HG03521 (cell line): Measurements from ENCODE around the gene AGBL4.

Source experiments
- ATAC-seq: cut with Tn5 transposase; IDR thresholded peaks from one replicate; pipeline ENCODE4 v1.9.1; 2021; ENCODE audit warnings: mild to moderate bottlenecking, moderate library complexity; ENCODE audit not compliant: unreplicated experiment

AGBL4 gene

DNA sequence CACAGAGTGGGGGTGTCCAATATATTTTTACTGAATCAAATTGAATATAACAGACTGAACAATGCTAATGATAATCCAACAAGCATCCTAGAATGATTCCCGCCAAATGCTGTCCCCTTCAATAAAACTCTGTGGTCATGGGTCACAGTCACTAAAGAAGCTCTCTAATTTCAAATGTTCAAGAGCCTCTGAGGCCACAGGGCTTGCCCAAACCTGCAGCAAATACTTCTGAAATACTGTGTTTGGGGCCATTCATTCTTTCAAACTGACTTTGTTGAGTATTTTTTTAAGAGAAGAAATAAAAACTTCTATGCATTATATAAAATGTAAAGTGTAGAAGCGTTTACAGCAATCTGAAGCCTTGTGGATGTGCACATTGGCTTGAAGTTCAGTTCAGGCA is 1239.5 kb downstream of the AGBL4 start:
- no peak for ATAC-seq

DNA sequence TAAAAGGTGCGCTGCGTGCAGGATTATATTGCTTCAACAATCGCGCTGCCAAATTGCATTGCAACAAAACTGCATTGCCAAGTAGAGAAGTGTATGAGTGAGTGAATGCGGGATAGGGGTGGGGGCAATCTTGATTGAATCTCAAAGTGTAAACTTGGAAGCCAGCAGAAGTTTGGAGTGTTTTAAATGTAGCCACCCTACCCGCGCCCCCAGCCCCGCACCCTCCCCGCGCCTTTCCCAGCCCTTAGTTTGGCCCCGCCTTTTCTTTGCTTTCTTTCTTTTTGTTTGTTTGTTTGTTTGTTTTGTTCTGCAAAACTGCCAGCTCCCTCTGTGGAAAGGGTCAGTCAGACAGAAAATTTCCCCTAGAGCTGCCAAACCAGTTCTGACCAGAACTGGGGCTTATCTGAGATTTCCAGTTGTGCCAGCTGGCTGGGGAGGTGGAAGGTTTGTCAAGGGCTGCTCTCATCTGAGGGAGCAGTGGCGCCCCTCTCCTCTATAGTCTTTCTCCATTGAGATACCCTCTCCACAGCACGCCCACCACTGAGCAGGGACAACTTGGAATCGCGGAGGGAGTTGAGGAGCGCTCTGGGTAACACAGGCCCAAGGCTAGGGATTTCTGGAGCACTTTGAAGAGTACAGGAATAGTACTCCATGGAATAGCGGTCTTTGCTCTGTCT is 1246.4 kb downstream of the AGBL4 start:
- ATAC-seq = no peak

- ATAC-seq = no peak
Observed at GRCh38 chr1:48776393-48777218, 1247.1 kb downstream of the AGBL4 start, which contains the start of gene BEND5. BEND5 (minus strand) TSS chr1:48776891; CDS start chr1:48776831, 60 bp downstream.

- ATAC-seq = no peak
Observed at GRCh38 chr1:48775831-48776392, 1247.8 kb downstream of the AGBL4 start.

GRCh38 chr1:48773133-48773532 is 1250.6 kb downstream of the AGBL4 start:
- no peak for ATAC-seq

DNA sequence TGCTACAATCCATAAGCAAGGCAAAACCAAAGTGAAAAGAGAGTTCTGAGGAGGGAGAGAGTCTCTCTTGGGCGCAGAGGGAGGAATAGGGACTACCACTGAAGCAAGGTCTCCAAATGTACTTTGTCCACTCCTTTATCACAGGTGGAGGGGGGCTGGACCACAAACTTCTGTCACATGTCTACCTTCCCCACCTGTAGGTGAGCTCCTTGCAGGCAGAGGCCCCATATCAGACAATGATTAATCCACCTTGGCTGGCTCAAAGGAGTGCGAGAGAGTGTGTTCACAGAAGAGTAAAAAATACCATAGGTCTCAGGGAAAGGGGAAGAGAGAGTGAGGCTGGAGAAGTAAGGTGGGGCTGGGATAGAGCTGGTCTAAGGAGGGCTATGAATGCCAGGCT is 1251.5 kb downstream of the AGBL4 start:
- no peak for ATAC-seq

GRCh38 chr1:48771561-48771960 is 1252.2 kb downstream of the AGBL4 start:
- no peak for ATAC-seq

GRCh38 chr1:48767975-48768510 is 1255.7 kb downstream of the AGBL4 start:
- ATAC-seq = no peak

DNA sequence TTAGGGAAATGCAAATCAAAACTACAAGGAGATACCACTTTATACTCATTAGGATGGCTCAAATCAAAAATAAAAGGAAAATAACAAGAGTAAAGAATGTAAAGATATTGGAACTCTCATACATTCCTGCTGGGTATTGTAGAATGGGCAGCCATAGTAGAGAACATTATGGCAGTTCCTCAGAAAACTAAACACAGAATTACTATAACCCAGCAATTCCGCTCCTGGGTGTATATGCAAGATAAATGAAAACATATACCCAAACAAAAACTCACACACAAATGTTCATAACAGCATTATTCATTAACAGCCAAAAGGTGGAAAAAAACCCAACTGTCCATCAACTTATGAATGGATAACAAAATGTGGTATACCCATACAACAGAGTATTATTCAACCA is 1258.4 kb downstream of the AGBL4 start:
- no peak for ATAC-seq

DNA sequence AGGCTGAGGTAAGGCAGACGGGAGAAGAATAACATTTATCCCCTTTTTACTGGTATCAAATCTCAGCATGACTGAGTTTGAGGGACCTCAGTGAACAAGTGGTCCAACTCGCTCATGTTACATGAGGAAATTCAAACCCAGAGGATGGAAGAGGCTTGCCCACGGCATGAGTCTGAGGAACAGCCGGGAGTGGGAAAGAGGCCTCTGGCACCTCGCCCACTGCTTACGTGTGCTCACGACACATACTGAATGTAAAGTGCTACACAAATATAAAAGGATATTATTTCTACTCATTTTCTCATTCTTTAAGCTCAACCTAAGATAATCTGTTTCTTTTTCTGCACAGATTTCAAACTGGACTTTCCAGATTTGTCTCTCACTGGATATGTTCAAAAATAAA is 1261.8 kb downstream of the AGBL4 start:
- no peak for ATAC-seq

- ATAC-seq = no peak
Observed at GRCh38 chr1:48761411-48761810, 1262.3 kb downstream of the AGBL4 start.

DNA sequence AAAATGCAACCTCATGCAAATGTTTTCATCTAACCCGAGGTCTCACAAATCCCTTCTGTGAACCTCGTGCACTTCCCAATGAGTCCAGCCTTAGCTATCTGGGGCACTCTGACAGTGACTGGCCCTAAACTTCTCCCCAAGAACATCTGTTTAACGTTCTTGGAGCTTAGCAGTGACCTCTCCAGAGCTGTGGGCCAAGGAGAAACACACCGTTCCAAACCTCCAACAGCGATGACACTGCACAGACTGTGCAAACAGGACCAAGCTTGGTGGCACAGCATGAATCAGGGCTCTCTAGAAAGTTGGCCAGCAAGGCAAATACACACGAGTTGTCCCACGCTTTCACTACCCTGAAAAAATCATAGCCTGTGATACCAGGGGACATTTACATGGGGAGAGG is 1262.9 kb downstream of the AGBL4 start:
- no peak for ATAC-seq

- no peak for ATAC-seq
Observed at GRCh38 chr1:48758976-48759375, 1264.8 kb downstream of the AGBL4 start.

DNA sequence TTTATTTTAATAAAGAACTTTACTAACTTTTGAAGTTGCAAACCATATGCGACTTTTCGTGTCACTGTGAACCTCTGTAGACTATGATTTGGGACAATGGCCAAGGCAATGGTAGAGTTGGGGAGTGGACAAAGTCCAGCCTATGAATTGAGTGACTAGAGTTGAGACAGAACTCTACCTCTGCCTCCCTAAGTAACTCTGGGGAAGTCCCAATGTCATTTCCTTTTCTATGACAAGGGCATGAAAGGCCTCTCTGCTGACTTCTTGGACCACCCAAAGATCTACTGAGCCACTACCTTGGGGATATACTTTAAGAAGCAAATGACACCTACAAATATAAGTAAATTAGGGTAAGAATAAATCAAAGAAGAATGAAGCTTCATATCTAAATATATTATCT is 1266.4 kb downstream of the AGBL4 start:
- no peak for ATAC-seq

GRCh38 chr1:48756683-48757316 is 1267.0 kb downstream of the AGBL4 start:
- ATAC-seq = no peak

DNA sequence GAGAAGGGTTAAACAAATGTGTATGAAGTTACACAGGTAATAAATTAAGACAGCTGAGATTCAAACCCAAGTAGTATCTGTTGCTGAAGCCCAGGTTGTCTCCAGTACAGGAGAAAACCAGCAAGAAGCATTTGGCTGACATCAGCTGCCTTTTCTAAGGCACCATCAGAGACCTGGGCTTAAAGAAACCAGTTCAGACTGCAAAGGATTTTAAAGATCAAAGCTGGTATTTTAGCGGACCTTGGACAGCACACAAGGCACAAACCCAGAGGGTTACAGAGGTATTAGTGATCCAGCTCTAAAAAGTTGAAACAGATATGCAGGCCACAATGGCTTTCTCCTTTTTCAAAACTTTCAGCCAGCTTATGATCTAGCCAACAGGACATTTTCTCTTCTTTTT is 1270.5 kb downstream of the AGBL4 start:
- no peak for ATAC-seq

- peak; percentile 80 for ATAC-seq
Observed at GRCh38 chr1:48750109-48750508, 1273.6 kb downstream of the AGBL4 start.

- ATAC-seq = no peak
Observed at GRCh38 chr1:48749068-48749467, 1274.7 kb downstream of the AGBL4 start.

DNA sequence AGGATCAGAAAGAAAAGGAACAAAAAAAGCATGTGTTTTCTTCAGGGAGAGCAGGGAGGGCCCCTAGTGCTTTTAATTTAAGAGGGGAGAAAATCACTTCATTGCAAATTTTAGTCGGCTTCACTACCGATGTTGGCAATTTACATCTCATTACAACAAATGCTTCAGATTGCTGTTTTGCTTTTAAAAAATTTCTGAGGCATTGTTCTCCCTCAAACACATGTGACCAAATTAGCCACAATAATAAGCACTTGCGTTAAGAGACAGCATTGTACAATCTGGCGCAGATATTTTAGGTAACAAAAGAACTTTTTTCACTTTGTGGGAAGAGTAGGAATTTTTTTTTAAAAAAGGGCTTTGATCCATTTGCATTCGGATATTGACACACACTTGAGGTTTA is 1276.8 kb downstream of the AGBL4 start:
- no peak for ATAC-seq

GRCh38 chr1:48744032-48744431 is 1279.7 kb downstream of the AGBL4 start:
- no peak for ATAC-seq

DNA sequence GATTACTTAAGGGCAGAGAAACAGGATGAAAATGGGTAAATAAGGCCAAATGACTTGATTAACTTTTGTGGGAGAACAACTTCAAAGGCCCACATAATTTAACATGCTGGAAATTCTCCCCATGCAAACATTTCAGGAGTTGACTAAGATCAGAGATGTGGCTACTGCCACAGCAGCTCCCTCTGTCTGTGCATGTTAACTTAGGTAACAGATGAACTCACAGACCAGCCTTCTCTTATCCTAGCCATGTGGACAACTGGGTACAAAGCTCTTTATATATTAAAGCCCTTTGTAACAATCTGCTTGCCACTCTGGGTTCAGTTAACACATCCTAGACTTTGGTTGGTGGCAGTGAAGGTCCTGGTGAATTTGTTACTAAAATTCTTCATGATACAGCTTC is 1280.3 kb downstream of the AGBL4 start:
- ATAC-seq = no peak
